Hepatocyte (in vitro differentiated cells): Measurements from ENCODE around the gene FAM32A. TPM values are rescaled to one million over a fixed set of nuclear protein-coding genes. Genes with fewer than 3 reads are reported as not detected.
"Not testable (repeated sequence)": the region's sequence is repeated elsewhere in the genome, so short reads cannot be mapped to it uniquely, and the experiment has no call there.

ENCODE experiments used
- DNase-seq: peaks from one replicate; pipeline ENCODE4 v3.0.0-alpha.2; 2016; ENCODE audit warnings: low spot score
- H2AFZ ChIP-seq: fragments of 200-600 bp; sonication (generic); 2 replicates; pipeline ENCODE4 v1.6.0; 2016; ENCODE audit warnings: antibody characterized with exemption, mild to moderate bottlenecking
- H3K27ac ChIP-seq: fragments of 200-600 bp; sonication (generic); 2 replicates; pipeline ENCODE4 v1.5.1; 2016; ENCODE audit warnings: mild to moderate bottlenecking
- H3K27me3 ChIP-seq: fragments of 200-600 bp; sonication (generic); 2 replicates; pipeline ENCODE4 v1.6.1; 2016
- H3K36me3 ChIP-seq: fragments of 200-600 bp; sonication (generic); replicated peaks from 2 replicates; pipeline ENCODE4 v1.5.1; 2016; ENCODE audit warnings: low read depth; ENCODE audit not compliant: insufficient read depth
- H3K4me1 ChIP-seq: fragments of 200-600 bp; sonication (generic); 2 replicates; pipeline ENCODE4 v1.5.1; 2016; ENCODE audit warnings: mild to moderate bottlenecking, moderate library complexity; ENCODE audit not compliant: insufficient read depth
- H3K4me2 ChIP-seq: fragments of 200-600 bp; sonication (generic); 2 replicates; pipeline ENCODE4 v1.6.0; 2016
- H3K4me3 ChIP-seq: fragments of 200-600 bp; sonication (generic); 2 replicates; pipeline ENCODE4 v1.5.1; 2016; ENCODE audit warnings: mild to moderate bottlenecking
- H3K79me2 ChIP-seq: fragments of 200-600 bp; sonication (generic); 2 replicates; pipeline ENCODE4 v1.6.0; 2017; ENCODE audit warnings: mild to moderate bottlenecking
- H3K9me2 ChIP-seq: fragments of 200-600 bp; sonication (generic); replicated peaks from 2 replicates; pipeline ENCODE4 v1.6.0; 2017; ENCODE audit warnings: mild to moderate bottlenecking; ENCODE audit not compliant: insufficient read depth
- H3K9me3 ChIP-seq: fragments of 200-600 bp; sonication (generic); 2 replicates; pipeline ENCODE4 v1.5.1; 2016; ENCODE audit warnings: low read depth, mild to moderate bottlenecking
- H4K20me1 ChIP-seq: fragments of 200-600 bp; sonication (generic); 2 replicates; pipeline ENCODE4 v1.6.0; 2016; ENCODE audit warnings: mild to moderate bottlenecking; ENCODE audit not compliant: insufficient read depth, poor library complexity, severe bottlenecking
- EZH2 ChIP-seq: fragments of 200-600 bp; sonication (generic); IDR thresholded peaks from 2 replicates; pipeline ENCODE4 v1.6.1; 2016; ENCODE audit warnings: antibody characterized with exemption, mild to moderate bottlenecking, borderline replicate concordance
- EZH2phosphoT487 ChIP-seq: fragments of 200-600 bp; sonication (generic); IDR thresholded peaks from one replicate; pipeline ENCODE4 v1.6.1; 2018; ENCODE audit warnings: antibody characterized with exemption, mild to moderate bottlenecking, low read depth, moderate library complexity; ENCODE audit not compliant: unreplicated experiment, severe bottlenecking
- WGBS: methylation state at CpG from one replicate; pipeline ENCODE4 v1.1.6; 2016; ENCODE audit warnings: low lambda C conversion rate; ENCODE audit errors: missing lambda C conversion rate; 5-methylcytosine and 5-hydroxymethylcytosine counted together
- polyA plus RNA-seq: library from polyadenylated mRNA; unstranded; fragments of >200 nt; fragmentation: Nextera tagmentation; extraction: Ambion mirVana; gene quantifications from 2 replicates; pipeline ENCODE4 v1.2.1, GENCODE V29; 2016
- total RNA-seq: library from RNA; depleted of rRNA; stranded (reverse); fragments of >200 nt; gene quantifications from 2 replicates; pipeline ENCODE4 v1.2.3, GENCODE V29; 2014
- TF ChIP-seq, protein P1 (sequence below): fragments of 200-600 bp; sonication (generic); IDR thresholded peaks from 2 replicates; pipeline ENCODE4 v1.5.1; 2016; ENCODE audit warnings: antibody characterized with exemption, mild to moderate bottlenecking; ENCODE audit not compliant: poor library complexity

Gene FAM32A
- total and polyA plus RNA-seq, 2 experiments from 2014 or later: 132 to 154 TPM

DNA sequence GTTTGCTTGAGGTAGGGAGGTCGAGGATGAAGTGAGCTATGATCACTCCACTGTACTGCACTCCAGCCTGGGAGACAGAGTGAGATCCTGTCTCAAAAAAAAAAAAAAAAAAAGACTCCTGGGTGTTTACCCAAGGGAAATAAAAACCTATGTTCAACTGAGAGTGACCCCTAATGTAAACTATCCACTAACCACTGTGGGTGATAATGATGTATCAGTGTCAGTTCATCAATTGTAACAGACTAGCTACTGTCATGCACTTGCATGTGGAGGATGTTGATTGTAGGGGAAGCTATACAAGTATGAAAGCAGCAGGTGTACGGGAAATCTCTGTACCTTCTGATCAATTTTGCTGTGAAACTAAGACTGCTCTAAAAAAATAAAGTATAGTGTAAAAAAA is 9.3 kb upstream of the FAM32A start:
- Histone ChIP-seq H3K79me2 (no peaks in the 10 kb centered on the region), H3K9me3 (no peaks in the 10 kb centered on the region), H3K27me3 (no peaks in the 10 kb centered on the region), H3K27ac (no peak overlapping the region), H4K20me1 (no peaks in the 10 kb centered on the region), H3K9me2 (no peaks in the 10 kb centered on the region), H3K4me1 (no peaks in the 10 kb centered on the region), H3K4me2 (no peak overlapping the region), H3K36me3 (no peaks in the 10 kb centered on the region), H3K4me3 (no peak overlapping the region), H2AFZ (no peak overlapping the region)
- no peak for TF ChIP-seq EZH2phosphoT487
- TF ChIP-seq EZH2: no peak
- TF ChIP-seq, protein P1, sequence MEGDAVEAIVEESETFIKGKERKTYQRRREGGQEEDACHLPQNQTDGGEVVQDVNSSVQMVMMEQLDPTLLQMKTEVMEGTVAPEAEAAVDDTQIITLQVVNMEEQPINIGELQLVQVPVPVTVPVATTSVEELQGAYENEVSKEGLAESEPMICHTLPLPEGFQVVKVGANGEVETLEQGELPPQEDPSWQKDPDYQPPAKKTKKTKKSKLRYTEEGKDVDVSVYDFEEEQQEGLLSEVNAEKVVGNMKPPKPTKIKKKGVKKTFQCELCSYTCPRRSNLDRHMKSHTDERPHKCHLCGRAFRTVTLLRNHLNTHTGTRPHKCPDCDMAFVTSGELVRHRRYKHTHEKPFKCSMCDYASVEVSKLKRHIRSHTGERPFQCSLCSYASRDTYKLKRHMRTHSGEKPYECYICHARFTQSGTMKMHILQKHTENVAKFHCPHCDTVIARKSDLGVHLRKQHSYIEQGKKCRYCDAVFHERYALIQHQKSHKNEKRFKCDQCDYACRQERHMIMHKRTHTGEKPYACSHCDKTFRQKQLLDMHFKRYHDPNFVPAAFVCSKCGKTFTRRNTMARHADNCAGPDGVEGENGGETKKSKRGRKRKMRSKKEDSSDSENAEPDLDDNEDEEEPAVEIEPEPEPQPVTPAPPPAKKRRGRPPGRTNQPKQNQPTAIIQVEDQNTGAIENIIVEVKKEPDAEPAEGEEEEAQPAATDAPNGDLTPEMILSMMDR: no peak
- 58% methylated on average over 2 of the region's 2 CpGs for WGBS
- DNase-seq: no peak

DNA sequence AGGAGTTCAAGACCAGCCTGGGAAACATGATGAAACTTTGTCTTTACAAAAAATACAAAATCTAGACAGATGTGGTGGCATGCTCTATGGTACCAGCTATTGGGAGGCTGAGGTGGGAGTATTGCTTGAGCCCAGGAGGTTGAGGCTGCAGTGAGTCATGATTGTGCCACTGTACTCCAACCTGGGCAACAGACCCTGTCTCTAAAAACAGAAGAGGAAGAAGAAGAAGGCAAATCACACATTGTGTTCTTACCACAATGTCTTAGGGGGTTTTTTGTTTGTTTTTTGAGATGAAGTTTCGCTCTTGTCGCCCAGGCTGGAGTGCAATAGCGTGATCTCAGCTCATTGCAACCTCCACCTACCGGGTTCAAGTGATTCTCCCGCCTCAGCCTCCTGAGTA is 6.3 kb upstream of the FAM32A start:
- H3K9me3 ChIP-seq, H3K27me3 ChIP-seq, H4K20me1 ChIP-seq, H3K27ac ChIP-seq, H3K4me3 ChIP-seq, H3K79me2 ChIP-seq, DNase-seq, H3K4me1 ChIP-seq, H3K36me3 ChIP-seq, H3K4me2 ChIP-seq, H2AFZ ChIP-seq, H3K9me2 ChIP-seq: not testable (repeated sequence)
- 94% methylated on average over 5 of the region's 5 CpGs for WGBS

DNA sequence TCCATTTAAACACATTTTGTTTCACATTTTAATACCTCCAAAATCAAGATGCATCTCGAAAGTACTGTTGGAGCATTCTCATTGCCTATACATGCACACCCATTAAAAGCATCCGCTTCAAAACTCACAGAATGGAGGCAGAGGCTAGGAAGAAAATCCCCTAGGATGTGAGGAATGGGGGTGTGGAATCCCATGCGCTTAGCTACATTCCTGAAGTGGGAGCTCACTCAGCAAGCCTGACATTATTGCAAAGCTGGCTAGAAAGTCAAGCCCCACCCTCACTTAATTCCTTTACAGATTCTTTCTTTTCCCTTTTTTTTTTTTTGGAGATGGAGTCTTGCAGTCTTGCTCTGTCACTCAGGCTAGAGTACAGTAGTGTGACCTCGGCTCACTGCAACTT is 4.6 kb upstream of the FAM32A start:
- Histone ChIP-seq H4K20me1 (no peaks in the 10 kb centered on the region), H3K4me3 (no peak overlapping the region), H3K9me2 (no peaks in the 10 kb centered on the region), H3K36me3 (no peaks in the 10 kb centered on the region), H3K79me2 (peaks cover under 1% of the 10 kb centered on the region), H2AFZ (no peak overlapping the region), H3K4me2 (no peak overlapping the region), H3K27me3 (no peaks in the 10 kb centered on the region), H3K27ac (no peak overlapping the region), H3K9me3 (no peaks in the 10 kb centered on the region), H3K4me1 (no peaks in the 10 kb centered on the region)
- TF ChIP-seq, protein P1: no peak
- TF ChIP-seq EZH2: no peak
- no peak for TF ChIP-seq EZH2phosphoT487
- DNase-seq: peak; percentile 58
- 42% methylated on average over 4 of the region's 4 CpGs for WGBS

DNA sequence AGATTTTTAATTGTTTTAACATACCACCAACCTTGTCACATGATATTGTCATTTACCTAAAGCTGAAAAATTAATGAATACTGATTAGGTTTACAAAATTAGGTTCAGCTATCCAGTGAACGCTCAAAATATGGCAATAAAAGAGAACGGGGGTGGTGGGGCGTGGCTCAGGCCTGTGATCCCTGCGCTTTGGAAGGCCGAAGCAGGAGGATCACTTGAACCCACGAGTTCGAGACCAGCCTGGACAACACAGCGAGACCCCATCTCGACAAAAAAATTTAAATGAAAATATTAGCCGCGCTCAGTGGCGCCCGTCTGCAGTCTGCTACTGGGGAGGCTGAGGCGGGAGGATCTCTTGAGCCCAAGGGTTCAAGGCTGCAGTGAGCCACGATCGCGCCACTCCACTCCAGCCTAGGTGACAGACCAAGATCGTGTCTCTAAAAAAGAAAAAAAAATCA is 516 bp upstream of the FAM32A start:
- H2AFZ ChIP-seq: peak overlapping the region; percentile 77
- H3K27me3 ChIP-seq: no peaks in the 10 kb centered on the region
- H3K9me2 ChIP-seq: no peaks in the 10 kb centered on the region
- H4K20me1 ChIP-seq: no peaks in the 10 kb centered on the region
- H3K36me3 ChIP-seq: no peaks in the 10 kb centered on the region
- H3K4me3 ChIP-seq: no peak overlapping the region
- no peak for TF ChIP-seq EZH2phosphoT487
- TF ChIP-seq EZH2: no peak
- TF ChIP-seq, protein P1: no peak
- H3K9me3 ChIP-seq: no peaks in the 10 kb centered on the region
- WGBS: 65% methylated on average over 18 of the region's 18 CpGs
- peaks cover 8% of the 10 kb centered on the region for H3K4me1 ChIP-seq
- H3K4me2 ChIP-seq: peak overlapping the region; percentile 76
- peaks cover 37% of the 10 kb centered on the region for H3K79me2 ChIP-seq
- no peak for DNase-seq
- H3K27ac ChIP-seq: peak overlapping the region; percentile 57
